Breast epithelium (tissue), 3 donors: ENCODE results near the gene PRR32.

Experiments used
- CTCF ChIP-seq, 3 donors: fragments of 450-650 bp; IDR thresholded peaks; one replicate each; pipeline ENCODE4 v1.5.1; 2016 to 2017; ENCODE audit warnings: antibody characterized with exemption in 3 of 3, mild to moderate bottlenecking in 3 of 3, moderate library complexity in 3 of 3
- POLR2AphosphoS5 ChIP-seq, 3 donors: sonication (generic); formaldehyde crosslinking; IDR thresholded peaks; one replicate each; pipeline ENCODE4 v1.6.1; 2017; ENCODE audit warnings: antibody characterized with exemption in 3 of 3

- no peak for TF ChIP-seq CTCF (IDR thresholded peaks at IDR 0.05)
- no peak for TF ChIP-seq POLR2AphosphoS5 (IDR thresholded peaks at IDR 0.05)
Observed at GRCh38 chrX:126824338-126825007, 4.9 kb downstream of the PRR32 start.
